ENCODE results near the gene MB21D2. TPM values are rescaled to one million over a fixed set of nuclear protein-coding genes. Genes with fewer than 3 reads are reported as not detected.

The MB21D2 gene
- total RNA-seq, 1 experiment from 2014 or later, result 20.4 TPM

DNA sequence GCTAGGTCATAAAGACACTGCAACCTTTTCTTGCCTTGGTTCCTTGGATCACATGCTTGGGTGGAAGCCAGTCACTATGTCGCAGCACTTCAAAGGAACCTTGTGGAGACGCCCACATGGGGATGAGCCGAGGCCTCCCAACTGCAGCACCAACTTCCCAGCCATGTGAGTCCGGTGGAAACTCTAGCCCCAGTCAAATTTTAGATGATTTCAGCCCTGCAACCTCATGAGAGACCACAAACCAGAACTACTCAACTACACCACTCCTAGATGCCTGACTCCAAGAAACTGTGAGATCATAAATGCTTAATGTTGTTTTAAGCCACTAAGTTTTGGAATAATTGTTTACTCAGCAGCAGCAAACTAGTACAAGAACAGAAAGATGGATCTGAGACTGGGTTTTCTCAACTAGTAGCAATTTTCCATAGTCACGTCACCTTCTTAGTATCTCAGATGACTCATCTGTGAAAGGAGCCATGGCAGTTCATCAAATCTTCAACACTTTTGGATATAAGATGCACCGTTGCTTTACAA is 86.5 kb downstream of the MB21D2 start:
- Histone ChIP-seq H3K36me3 (no peaks in the 10 kb centered on the region), H3K4me3 (no peak overlapping the region), H3K4me1 (peaks cover 53% of the 10 kb centered on the region), H3K27me3 (no peaks in the 10 kb centered on the region), H3K9me3 (replicated peaks) (no peaks in the 10 kb centered on the region), H3K27ac (peak overlapping the region; percentile 89)
- DNase-seq, result peak in 1 of 2 experiments; percentile 52

DNA sequence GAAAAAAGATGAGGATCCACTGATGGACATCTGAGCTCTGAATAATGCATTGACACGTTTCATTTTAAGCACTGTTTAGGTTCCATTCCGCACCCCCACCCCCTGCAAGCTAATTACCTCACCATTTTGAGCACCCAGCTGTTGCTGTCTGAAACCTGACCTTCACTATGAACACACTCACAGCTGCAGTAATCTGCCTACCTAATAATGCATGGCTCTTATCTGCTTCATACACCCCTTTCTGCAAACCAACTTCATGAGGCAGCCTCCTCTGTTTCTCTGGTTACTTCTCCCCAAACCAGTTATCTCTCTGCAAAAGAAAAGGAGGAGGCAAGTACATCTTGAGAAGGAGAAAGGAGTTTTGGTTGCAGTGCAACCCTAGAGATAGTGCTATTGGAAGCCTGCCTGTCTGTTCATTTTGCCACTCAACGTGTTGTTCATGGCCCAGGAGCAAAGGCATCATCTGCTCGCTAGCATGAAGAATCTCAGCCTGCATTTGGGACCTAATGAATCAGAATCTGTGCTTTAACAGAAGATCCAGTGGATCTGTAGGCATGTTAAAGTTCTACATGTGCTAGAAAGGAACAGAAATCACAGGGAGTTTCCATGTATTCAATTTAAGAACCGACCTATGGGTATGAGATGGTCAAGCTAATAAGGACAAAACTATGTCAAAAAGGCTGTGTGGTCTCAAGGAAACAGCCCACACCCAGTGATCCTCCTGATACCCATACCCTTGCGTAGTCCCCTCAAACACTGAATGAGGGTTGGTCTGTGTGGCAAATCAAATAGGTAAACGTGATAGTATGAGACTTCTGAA is 87.2 kb downstream of the MB21D2 start:
- Histone ChIP-seq H3K27me3 (no peaks in the 10 kb centered on the region), H3K36me3 (no peaks in the 10 kb centered on the region), H3K4me1 (peaks cover 57% of the 10 kb centered on the region), H3K4me3 (no peak overlapping the region), H3K9me3 (replicated peaks) (no peaks in the 10 kb centered on the region), H3K27ac (peak overlapping the region; percentile 89)
- DNase-seq, result peak; percentile 90 to 93

DNA sequence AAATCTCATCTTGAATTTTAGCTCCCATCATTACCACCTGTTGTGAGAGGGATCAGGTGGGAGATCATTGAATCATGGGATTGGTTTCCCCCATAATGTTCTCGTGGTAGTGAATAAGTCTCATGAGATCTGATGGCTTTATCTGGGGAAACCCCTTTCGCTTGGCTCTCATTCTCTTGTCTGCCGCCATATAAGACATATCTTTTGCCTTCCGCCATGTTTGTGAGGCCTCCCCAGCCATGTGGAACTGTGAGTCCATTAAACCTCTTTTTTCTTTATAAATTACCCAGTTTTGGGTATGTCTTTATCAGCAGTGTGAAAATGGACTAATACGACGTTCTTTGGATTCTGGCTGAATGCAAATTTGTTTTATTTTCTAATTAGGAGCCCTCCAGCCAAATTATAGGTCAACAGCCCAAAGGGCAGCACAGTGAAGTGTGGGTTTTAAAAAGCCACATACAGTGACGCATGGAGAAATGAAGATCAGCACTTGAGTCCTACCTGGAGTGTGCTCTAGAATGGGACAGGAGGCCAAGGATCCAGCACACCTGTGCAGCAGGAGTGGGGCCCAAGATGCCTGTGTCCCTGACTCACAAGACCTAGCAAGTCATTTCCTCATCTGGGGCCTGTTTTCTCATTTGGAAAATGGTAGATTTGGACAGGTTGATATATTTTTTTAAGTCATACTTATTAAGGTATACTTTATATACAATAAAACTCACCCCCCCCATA is 89.6 kb downstream of the MB21D2 start:
- Histone ChIP-seq H3K27ac (no peak overlapping the region), H3K36me3 (no peaks in the 10 kb centered on the region), H3K4me1 (peaks cover 48% of the 10 kb centered on the region), H3K9me3 (replicated peaks) (no peaks in the 10 kb centered on the region), H3K4me3 (no peak overlapping the region), H3K27me3 (no peaks in the 10 kb centered on the region)
- no peak for DNase-seq

DNA sequence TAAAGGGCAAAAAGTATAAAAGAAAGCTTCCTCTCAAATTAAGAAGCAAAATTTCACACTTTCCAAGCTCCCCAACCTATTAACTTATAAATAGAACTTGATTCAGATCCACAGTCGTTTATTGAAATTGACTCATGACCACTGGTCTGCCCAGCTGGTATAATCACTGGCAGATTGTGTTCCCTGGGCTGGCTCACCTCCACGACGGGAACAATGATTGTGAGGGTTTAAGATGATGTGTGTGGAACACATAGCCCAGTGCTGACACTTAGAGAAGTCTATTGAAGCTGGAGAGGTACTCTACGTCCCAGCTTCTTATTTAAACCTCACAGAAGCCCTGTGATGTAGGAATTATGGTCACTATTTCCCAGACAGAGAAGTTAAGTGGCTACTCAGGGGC is 90.4 kb downstream of the MB21D2 start:
- Histone ChIP-seq H3K36me3 (no peaks in the 10 kb centered on the region), H3K27me3 (no peaks in the 10 kb centered on the region), H3K4me3 (no peak overlapping the region), H3K27ac (no peak overlapping the region), H3K4me1 (peaks cover 39% of the 10 kb centered on the region), H3K9me3 (replicated peaks) (no peaks in the 10 kb centered on the region)
- no peak for DNase-seq

DNA sequence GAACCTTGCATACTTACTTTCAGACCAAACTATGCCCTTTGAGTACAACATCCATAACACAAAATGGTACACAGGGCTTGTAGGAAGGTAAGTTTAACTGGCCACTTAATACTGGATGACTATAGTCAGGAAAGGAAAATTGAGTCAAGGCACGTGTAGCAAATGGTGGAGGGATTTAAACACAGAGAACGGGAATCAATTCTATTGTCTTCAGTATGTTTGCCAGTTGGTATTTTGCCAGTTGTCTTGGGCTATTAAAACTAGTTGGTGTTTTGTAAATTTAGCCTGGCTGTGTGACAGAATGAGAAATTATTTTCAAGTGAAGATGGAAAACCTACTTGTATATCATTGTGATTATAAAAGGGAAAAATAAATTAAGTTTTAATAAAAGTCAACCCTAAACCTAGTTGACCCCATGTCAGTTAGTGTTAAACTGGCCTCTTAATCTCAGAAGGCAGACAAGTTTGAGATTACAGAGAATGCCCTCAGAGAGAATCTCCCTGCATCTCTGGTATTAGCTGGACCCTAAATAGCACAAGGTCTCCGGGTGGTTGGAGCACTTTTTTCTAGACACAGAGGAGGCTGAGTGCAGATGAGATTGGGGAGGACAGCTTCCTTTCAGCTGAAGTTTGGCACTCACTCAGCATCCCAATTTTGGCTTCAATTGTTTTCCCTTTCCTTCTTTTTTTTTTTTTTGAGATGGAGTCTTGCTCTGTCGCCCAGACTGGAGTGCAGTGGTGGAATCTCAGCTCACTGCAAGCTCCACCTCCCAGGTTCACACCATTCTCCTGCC is 91.2 kb downstream of the MB21D2 start:
- H3K27ac ChIP-seq, result no peak overlapping the region
- H3K4me1 ChIP-seq, result peaks cover 31% of the 10 kb centered on the region
- no peak for DNase-seq
- H3K4me3 ChIP-seq, result no peak overlapping the region
- H3K9me3 ChIP-seq (replicated peaks), result no peaks in the 10 kb centered on the region
- H3K36me3 ChIP-seq, result no peaks in the 10 kb centered on the region
- H3K27me3 ChIP-seq, result no peaks in the 10 kb centered on the region

DNA sequence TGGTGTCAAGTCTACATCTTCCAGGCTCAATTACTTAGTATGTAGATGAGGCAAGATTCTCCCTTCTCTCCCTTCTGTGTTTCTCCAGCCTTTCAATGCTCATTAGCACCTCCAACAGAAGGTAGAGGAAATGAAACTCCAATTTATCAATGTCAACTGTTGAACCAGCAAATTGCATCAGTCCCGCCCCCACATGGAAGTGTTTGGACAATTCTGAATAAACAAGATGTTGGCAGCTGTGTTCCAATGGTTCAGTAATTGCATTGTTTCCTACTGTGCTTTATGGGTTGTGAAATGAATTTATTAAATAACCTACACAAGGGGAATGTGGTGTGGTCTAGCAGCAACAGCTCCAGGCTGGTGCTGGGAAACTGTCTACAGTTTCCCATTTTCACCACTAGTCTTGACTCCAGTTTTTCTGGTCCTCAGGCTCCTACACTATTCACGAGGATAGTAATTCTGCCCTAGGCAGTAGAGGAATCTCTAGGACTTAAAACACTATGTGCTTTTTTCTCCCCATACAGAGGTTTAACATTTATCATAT is 91.9 kb downstream of the MB21D2 start:
- peak; percentile 17 to 46 for DNase-seq
- Histone ChIP-seq H3K9me3 (replicated peaks) (no peaks in the 10 kb centered on the region), H3K36me3 (no peaks in the 10 kb centered on the region), H3K27ac (no peak overlapping the region), H3K4me3 (no peak overlapping the region), H3K4me1 (peaks cover 25% of the 10 kb centered on the region), H3K27me3 (no peaks in the 10 kb centered on the region)

DNA sequence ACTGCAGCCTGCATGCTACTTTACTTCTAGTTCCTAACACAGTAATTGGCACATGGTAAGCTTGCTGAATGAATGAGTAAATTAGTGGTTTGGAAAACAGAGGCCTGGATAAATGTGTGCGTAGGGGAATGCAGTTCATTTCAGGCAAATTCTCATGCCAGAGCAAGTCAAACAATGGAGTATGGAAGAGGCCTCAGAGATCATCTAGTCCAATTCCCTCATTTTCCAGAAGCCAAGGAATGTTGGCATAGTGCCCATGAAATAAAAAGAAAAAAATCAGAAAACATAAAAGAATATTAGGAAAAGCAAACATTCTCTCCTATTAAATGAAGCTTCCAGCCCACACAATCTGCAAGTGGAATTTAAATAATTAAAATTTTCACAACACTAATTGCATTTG is 92.4 kb downstream of the MB21D2 start:
- Histone ChIP-seq H3K27me3 (no peaks in the 10 kb centered on the region), H3K36me3 (no peaks in the 10 kb centered on the region), H3K9me3 (replicated peaks) (no peaks in the 10 kb centered on the region), H3K27ac (no peak overlapping the region), H3K4me3 (no peak overlapping the region), H3K4me1 (peaks cover 20% of the 10 kb centered on the region)
- no peak for DNase-seq

DNA sequence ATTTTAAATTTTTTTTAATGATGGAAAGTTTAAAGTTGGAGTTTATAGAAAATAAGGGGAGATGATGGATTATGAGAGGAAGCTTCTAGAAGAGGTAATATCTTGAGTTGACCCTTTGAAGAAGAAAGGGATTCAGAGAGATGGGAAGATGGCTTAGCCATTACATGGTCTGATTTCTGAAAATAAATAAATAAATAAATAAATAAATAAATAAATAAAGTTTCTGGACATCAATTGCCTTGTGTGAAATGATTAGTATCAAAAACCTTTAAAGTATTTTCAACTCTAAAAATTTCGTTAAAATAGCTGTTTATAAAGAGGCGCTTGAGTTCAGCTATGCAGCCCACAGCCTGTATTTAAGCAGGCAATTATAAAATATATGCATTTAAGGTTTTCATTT is 93.3 kb downstream of the MB21D2 start:
- H3K36me3 ChIP-seq, result no peaks in the 10 kb centered on the region
- no peak for DNase-seq
- H3K27me3 ChIP-seq, result no peaks in the 10 kb centered on the region
- no peaks in the 10 kb centered on the region for H3K9me3 ChIP-seq (replicated peaks)
- peaks cover 12% of the 10 kb centered on the region for H3K4me1 ChIP-seq
- H3K27ac ChIP-seq, result no peak overlapping the region
- no peak overlapping the region for H3K4me3 ChIP-seq

DNA sequence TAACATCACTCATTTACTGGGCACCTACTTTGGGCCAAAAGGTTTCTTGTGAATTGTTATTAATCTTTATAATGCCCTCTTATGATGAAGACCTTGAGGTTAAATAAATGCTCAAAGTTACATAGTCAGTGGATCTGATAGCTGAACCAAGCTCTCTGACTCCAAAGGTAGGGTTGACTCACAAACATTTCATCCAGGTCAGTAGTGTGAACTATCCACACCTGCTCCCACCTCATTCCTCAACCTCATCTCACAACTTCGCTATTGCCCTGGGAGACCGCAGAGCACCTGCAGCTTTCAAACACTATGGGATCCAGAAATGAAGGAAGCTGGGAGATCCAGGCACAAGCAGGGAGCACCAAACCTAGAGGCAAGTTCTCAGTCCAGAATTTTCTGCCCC is 96.5 kb downstream of the MB21D2 start:
- no peak for DNase-seq
- Histone ChIP-seq H3K27ac (no peak overlapping the region), H3K36me3 (no peaks in the 10 kb centered on the region), H3K27me3 (no peaks in the 10 kb centered on the region), H3K4me3 (no peak overlapping the region), H3K9me3 (replicated peaks) (no peaks in the 10 kb centered on the region), H3K4me1 (peaks cover 32% of the 10 kb centered on the region)

DNA sequence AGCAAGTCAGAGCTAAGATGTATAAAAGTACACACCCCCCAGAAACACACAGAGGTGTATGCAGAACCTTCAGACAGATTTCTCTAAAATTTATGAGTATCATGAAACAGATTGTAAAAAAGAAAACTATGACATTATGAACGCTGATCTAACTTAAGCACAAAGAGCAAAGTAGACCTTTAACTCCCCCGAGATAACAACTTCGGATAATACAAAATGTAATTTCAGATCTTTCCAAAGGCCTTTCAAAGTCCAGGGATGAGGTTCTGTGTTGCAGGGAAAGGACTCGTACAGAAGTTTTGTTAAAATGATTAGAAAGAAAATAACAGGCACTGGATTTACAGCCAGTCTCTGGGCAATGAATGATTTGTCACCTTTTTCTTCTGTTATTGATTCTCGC is 97.5 kb downstream of the MB21D2 start:
- Histone ChIP-seq H3K4me1 (peaks cover 23% of the 10 kb centered on the region), H3K36me3 (no peaks in the 10 kb centered on the region), H3K27ac (no peak overlapping the region), H3K9me3 (replicated peaks) (no peaks in the 10 kb centered on the region), H3K27me3 (no peaks in the 10 kb centered on the region), H3K4me3 (no peak overlapping the region)
- no peak for DNase-seq

DNA sequence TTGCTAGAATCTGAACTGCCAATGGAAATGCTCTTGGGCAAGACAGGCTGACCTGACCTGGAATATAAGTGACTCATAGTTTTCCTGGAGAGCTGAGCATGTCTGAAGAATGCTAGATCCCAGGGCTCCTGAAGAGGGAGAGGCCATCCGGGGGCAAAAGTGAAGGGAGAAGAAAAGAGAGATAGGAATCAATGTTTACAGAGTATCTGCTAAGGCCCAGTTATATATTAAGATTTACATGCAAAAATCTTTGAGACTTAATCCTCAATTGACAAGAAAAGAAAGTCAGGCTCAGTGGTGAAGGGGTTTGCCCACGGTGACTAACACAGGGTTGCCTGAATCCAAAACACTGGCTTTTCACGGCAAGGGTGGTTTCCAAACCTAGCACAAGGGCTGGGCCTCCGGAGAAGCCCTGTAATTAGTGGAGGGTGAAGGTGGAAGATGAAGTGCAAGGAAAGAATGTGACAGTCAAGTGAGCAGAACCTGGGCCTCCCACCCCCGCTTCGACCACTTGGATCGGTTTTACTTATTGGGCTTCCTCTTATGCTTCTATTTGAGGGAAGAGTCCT is 98.6 kb downstream of the MB21D2 start:
- H3K9me3 ChIP-seq (replicated peaks), result no peaks in the 10 kb centered on the region
- H3K4me3 ChIP-seq, result no peak overlapping the region
- H3K27me3 ChIP-seq, result no peaks in the 10 kb centered on the region
- H3K4me1 ChIP-seq, result peaks cover 21% of the 10 kb centered on the region
- DNase-seq, result no peak
- no peak overlapping the region for H3K27ac ChIP-seq
- no peaks in the 10 kb centered on the region for H3K36me3 ChIP-seq

DNA sequence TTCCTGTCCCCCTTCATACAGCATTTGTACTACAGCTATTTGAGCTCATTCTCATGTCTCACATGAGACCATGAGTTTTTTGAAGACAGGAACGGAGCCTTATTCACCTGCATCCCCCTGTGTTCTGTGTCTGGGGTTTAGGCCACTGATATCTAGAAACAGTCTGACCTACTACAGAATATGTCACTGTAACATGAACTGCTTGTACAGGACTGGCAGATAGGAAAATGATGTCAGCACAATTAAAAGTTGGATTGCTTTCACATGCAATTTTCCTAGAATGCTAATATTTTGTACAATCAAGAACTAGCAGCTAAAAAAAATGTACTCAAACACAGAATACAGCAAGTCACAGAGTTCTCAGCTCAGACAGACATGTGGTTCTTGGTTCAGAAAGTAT is 99.5 kb downstream of the MB21D2 start:
- H3K9me3 ChIP-seq (replicated peaks), result no peaks in the 10 kb centered on the region
- peaks cover 21% of the 10 kb centered on the region for H3K4me1 ChIP-seq
- no peaks in the 10 kb centered on the region for H3K27me3 ChIP-seq
- no peak for DNase-seq
- no peaks in the 10 kb centered on the region for H3K36me3 ChIP-seq
- no peak overlapping the region for H3K27ac ChIP-seq
- H3K4me3 ChIP-seq, result no peak overlapping the region

DNA sequence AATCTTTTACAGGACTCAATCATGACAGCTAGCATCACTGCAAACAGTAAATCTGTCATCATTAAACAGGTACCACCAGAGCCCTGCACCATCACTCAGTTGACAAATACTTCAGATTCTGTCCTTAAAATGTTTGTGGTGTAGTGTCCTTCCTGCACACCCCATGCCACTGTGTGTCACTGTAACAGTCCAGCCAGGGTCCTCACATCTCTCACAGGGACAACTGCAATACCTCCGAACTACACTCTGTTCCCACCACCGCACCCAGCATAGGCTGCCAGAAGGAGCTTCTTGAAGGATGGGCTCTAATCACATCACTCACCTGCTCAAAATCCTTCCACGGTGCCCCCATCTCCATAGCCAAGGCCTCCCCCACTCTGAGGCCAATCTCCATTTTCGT is 100.2 kb downstream of the MB21D2 start:
- Histone ChIP-seq H3K27ac (no peak overlapping the region), H3K36me3 (no peaks in the 10 kb centered on the region), H3K4me1 (peaks cover 21% of the 10 kb centered on the region), H3K27me3 (no peaks in the 10 kb centered on the region), H3K4me3 (no peak overlapping the region), H3K9me3 (replicated peaks) (no peaks in the 10 kb centered on the region)
- no peak for DNase-seq

DNA sequence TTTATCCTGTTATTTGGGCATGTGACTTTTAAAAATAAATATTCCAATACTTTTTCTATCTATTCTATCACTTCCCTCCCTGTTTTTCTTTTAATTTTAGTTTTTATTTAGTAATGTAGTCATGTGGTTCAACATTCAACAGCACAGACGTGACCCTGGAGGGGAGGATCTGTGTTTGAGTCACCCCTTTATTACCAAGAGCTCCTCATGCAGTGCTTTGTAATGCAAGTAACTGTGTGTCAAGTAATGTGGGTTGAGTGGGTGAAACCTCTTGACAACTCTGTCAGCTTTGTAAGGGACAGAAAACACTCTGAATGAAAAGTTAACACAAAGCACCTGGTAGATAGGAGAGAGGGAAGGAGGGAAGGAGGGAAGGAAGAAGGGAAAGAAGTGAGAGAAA is 100.6 kb downstream of the MB21D2 start:
- Histone ChIP-seq H3K4me3 (no peak overlapping the region), H3K4me1 (peaks cover 21% of the 10 kb centered on the region), H3K9me3 (replicated peaks) (no peaks in the 10 kb centered on the region), H3K36me3 (no peaks in the 10 kb centered on the region), H3K27ac (no peak overlapping the region), H3K27me3 (no peaks in the 10 kb centered on the region)
- DNase-seq, result no peak

Measured in SJCRH30 (cell line).